ENCODE data around the gene LAMA4.

Gene LAMA4

GRCh38 chr6:112235956-112236355, 18.4 kb downstream of the LAMA4 start:
- DNase-seq = no peak

GRCh38 chr6:112234601-112235000, 19.8 kb downstream of the LAMA4 start:
- DNase-seq = no peak

GRCh38 chr6:112233847-112234246, 20.5 kb downstream of the LAMA4 start:
- no peak for DNase-seq

- no peak for DNase-seq
These were observed 21.5 kb downstream of the LAMA4 start for GRCh38 chr6:112232845-112233256.

GRCh38 chr6:112231594-112232060, 22.7 kb downstream of the LAMA4 start:
- DNase-seq = no peak

GRCh38 chr6:112231164-112231563, 23.2 kb downstream of the LAMA4 start:
- DNase-seq = no peak

- DNase-seq = no peak
These were observed 25.7 kb downstream of the LAMA4 start for GRCh38 chr6:112228480-112229332.

GRCh38 chr6:112227992-112228391, 26.4 kb downstream of the LAMA4 start:
- DNase-seq = no peak

- DNase-seq = no peak
These were observed 27.0 kb downstream of the LAMA4 start for GRCh38 chr6:112227411-112227810.

- DNase-seq = no peak
These were observed 28.7 kb downstream of the LAMA4 start for GRCh38 chr6:112225691-112226090.

GRCh38 chr6:112224088-112224487, 30.3 kb downstream of the LAMA4 start:
- no peak for DNase-seq

GRCh38 chr6:112223070-112223861, 31.1 kb downstream of the LAMA4 start:
- DNase-seq = no peak

GRCh38 chr6:112221981-112222852, 32.1 kb downstream of the LAMA4 start:
- no peak for DNase-seq

GRCh38 chr6:112221561-112221960, 32.8 kb downstream of the LAMA4 start:
- DNase-seq = no peak

GRCh38 chr6:112218563-112218962, 35.8 kb downstream of the LAMA4 start:
- DNase-seq = no peak

GRCh38 chr6:112216662-112217551, 37.5 kb downstream of the LAMA4 start:
- DNase-seq = no peak

- no peak for DNase-seq
These were observed 38.7 kb downstream of the LAMA4 start for GRCh38 chr6:112215488-112216284.

- DNase-seq = no peak
These were observed 39.6 kb downstream of the LAMA4 start for GRCh38 chr6:112214739-112215269.

- no peak for DNase-seq
These were observed 43.5 kb downstream of the LAMA4 start for GRCh38 chr6:112210852-112211251.

- DNase-seq = no peak
These were observed 45.2 kb downstream of the LAMA4 start for GRCh38 chr6:112209131-112209530.

- DNase-seq = no peak
These were observed 46.6 kb downstream of the LAMA4 start for GRCh38 chr6:112207776-112208175.

All from NCI-H1436 treated with DMSO at 0.1 percent for 48 hours (cell line).